CD4-positive, alpha-beta memory T cell (primary cell): ENCODE data around the gene SPANXN3. TPM values are rescaled to one million over a fixed set of nuclear protein-coding genes. Genes with fewer than 3 reads are reported as not detected.
"Not testable (repeated sequence)": the region's sequence is repeated elsewhere in the genome, so short reads cannot be mapped to it uniquely, and the experiment has no call there.

Experiments
- CTCF ChIA-PET: fragments of 350-600 bp; sonication (Branson Sonifier 250); formaldehyde crosslinking; loops from one replicate; lab custom pipeline; 2021; ENCODE audit warnings: inconsistent platforms; ENCODE audit not compliant: partially characterized antibody; lab: Charles Lee
- POLR2A ChIA-PET: fragments of 350-600 bp; sonication (Branson Sonifier 250); formaldehyde crosslinking; loops from one replicate; lab custom pipeline; 2021; ENCODE audit not compliant: partially characterized antibody; lab: Charles Lee
- DNase-seq, 5 donors: peaks; one replicate each; pipeline versions ENCODE4 v3.0.0 to v3.0.0-alpha.2; 2020 to 2022; ENCODE audit warnings: mixed read lengths in 1 of 5
- H3K27ac ChIP-seq: one replicate; pipeline ENCODE4 v1.7.0; 2013; ENCODE audit warnings: low read depth, low read length
- H3K27me3 ChIP-seq: 2 replicates; pipeline ENCODE4 v1.7.0; 2013; ENCODE audit warnings: mild to moderate bottlenecking, low read length, moderate library complexity; ENCODE audit not compliant: insufficient read depth
- H3K36me3 ChIP-seq: 2 replicates; pipeline ENCODE4 v1.7.0; 2013; ENCODE audit warnings: mild to moderate bottlenecking, low read length, moderate library complexity; ENCODE audit not compliant: insufficient read depth
- H3K4me1 ChIP-seq: 2 replicates; pipeline ENCODE4 v1.7.0; 2013; ENCODE audit warnings: mild to moderate bottlenecking, low read length, moderate library complexity; ENCODE audit not compliant: insufficient read depth
- H3K4me3 ChIP-seq, 2 donors: one replicate each; pipeline ENCODE4 v1.7.0; 2013; ENCODE audit warnings: low read length in 2 of 2, mild to moderate bottlenecking in 1 of 2
- H3K9me3 ChIP-seq, 2 donors: one replicate each; pipeline ENCODE4 v1.7.0; 2013; ENCODE audit warnings: low read length in 2 of 2, control low read depth in 1 of 2; ENCODE audit not compliant: control insufficient read depth in 1 of 2
- H3K27ac Mint-ChIP-seq, 7 donors: one replicate each; pipeline ENCODE4 v1.8.0; 2020 to 2021; ENCODE audit warnings: mixed read lengths in 7 of 7, mild to moderate bottlenecking in 6 of 7, inconsistent platforms in 3 of 7, moderate library complexity in 3 of 7
- H3K27me3 Mint-ChIP-seq, 2 donors: one replicate each; pipeline ENCODE4 v1.8.0; 2020 to 2021; ENCODE audit warnings: mixed read lengths in 2 of 2
- H3K36me3 Mint-ChIP-seq, 2 donors: one replicate each; pipeline ENCODE4 v1.8.0; 2020 to 2021; ENCODE audit warnings: mixed read lengths in 2 of 2, inconsistent platforms in 1 of 2, mild to moderate bottlenecking in 1 of 2
- H3K4me1 Mint-ChIP-seq, 4 donors: one replicate each; pipeline ENCODE4 v1.8.0; 2020 to 2021; ENCODE audit warnings: mixed read lengths in 4 of 4, mild to moderate bottlenecking in 1 of 4
- H3K4me3 Mint-ChIP-seq, 8 donors: one replicate each; pipeline ENCODE4 v1.8.0; 2020 to 2021; ENCODE audit warnings: mixed read lengths in 8 of 8, mild to moderate bottlenecking in 7 of 8, moderate library complexity in 6 of 8, inconsistent platforms in 3 of 8
- H3K9me3 Mint-ChIP-seq, 8 donors: one replicate each; pipeline ENCODE4 v1.8.0; 2020 to 2021; ENCODE audit warnings: mixed read lengths in 8 of 8, mild to moderate bottlenecking in 5 of 8, inconsistent platforms in 3 of 8, moderate library complexity in 1 of 8
- intact Hi-C: fragments of 100-400 bp; cut with micrococcal nuclease; formaldehyde crosslinking; loops from one replicate; pipeline ENCODE4 v1.15.1; 2023
- polyA plus RNA-seq, 2 donors: library from polyadenylated mRNA; unstranded; fragments of 300-500 nt; fragmentation: Illumina TruSeq; gene quantifications; one replicate each; pipeline ENCODE4 v1.2.3, GENCODE V29; 2021
- total RNA-seq, 2 experiments: library from RNA; stranded (reverse); gene quantifications; one replicate each; pipeline ENCODE4 v1.2.3, GENCODE V29; 2021

SPANXN3 gene, protein sequence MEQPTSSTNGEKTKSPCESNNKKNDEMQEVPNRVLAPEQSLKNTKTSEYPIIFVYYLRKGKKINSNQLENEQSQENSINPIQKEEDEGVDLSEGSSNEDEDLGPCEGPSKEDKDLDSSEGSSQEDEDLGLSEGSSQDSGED
- total RNA-seq (not detected), polyA plus RNA-seq (not detected)

DNA sequence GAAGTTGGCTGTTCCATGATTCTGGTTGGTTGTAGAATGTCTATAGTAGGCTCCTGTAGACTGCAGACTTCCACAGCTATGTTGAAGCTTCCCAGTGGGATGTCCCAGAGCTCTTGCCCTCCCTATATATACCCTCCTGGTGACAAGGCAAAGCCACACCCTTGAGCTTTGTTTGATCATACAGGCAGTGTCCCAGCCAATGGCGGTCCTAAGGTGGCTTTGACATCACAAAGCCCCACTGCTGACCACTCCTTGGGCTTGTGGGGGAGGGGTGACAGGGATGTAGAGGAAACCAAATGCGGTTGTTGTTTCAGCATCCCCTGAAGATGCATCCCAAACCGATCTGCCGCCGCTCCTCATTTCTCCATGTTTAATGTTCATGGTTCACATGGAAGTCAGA, at the start of gene SPANXN3:
TSS of gene SPANXN3 (minus strand) at position 101 of the 400 bp plus-strand sequence. CDS start at position 17, 84 bp downstream.
- H3K4me3 ChIP-seq, H3K27me3 ChIP-seq, POLR2A ChIA-PET, CTCF ChIA-PET, H3K27ac Mint-ChIP-seq, H3K27me3 Mint-ChIP-seq, DNase-seq, H3K4me1 Mint-ChIP-seq, intact Hi-C loops, H3K4me3 Mint-ChIP-seq, H3K9me3 ChIP-seq, H3K36me3 ChIP-seq, H3K36me3 Mint-ChIP-seq, H3K27ac ChIP-seq, H3K4me1 ChIP-seq: not testable (repeated sequence)
- H3K9me3 Mint-ChIP-seq = peaks cover 0 to 12% (median 1%) of the 10 kb centered on the region in 8 donors

DNA sequence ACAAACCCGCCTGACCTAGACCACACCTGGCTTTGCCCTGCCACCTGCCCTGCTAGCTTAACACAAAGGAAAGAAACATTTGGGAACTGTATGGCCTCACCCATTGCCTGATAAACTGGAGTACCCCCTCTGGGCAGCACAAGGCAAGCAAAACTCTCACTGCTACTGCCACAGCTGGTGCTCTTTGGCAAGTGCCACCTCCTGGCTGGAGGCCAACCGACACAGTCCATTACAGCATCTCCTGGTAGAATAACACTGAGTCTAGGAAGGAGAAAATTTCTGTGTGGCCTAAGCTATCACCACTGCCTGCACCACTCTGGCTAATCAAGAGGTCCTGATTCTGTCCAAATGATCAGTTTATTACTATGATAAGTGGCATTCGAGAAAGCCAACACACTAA, 18.9 kb upstream of the SPANXN3 start:
- Histone ChIP-seq H3K4me1 (no peaks in the 10 kb centered on the region), H3K27me3 (no peaks in the 10 kb centered on the region), H3K4me3 (no peak overlapping the region), H3K36me3 (no peaks in the 10 kb centered on the region), H3K9me3 (no peaks in the 10 kb centered on the region), H3K27ac (no peak overlapping the region)
- Mint-ChIP-seq H3K27ac (no peak overlapping the region), H3K9me3 (peaks cover 0 to 2% (median 0%) of the 10 kb centered on the region in 8 donors), H3K4me1 (no peaks in the 10 kb centered on the region), H3K4me3 (no peak overlapping the region), H3K36me3 (no peaks in the 10 kb centered on the region), H3K27me3 (no peaks in the 10 kb centered on the region)
- ChIA-PET POLR2A (no interaction called here), CTCF (no interaction called here)
- DNase-seq = no peak
- intact Hi-C loops = no loop called here

DNA sequence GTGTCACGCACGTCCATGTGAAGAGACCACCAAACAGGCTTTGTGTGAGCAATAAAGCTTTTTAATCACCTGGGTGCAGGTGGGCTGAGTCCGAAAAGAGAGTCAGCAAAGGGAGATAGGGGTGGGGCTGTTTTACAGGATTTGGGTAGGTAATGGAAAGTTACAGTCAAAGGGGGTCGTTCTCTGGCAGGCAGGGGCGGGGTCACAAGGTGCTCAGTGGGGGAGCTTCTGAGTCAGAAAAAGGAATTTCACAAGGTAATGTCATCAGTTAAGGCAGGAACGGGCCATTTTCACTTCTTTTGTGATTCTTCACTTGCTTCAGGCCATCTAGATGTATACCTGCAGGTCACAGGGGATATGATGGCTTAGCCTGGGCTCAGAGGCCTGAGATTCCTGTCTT, 15.1 kb downstream of the SPANXN3 start:
- H3K4me1 ChIP-seq, H3K27me3 Mint-ChIP-seq, intact Hi-C loops, DNase-seq, H3K9me3 ChIP-seq, H3K4me3 ChIP-seq, H3K27ac ChIP-seq, H3K27ac Mint-ChIP-seq, H3K36me3 ChIP-seq, CTCF ChIA-PET, POLR2A ChIA-PET, H3K4me3 Mint-ChIP-seq, H3K36me3 Mint-ChIP-seq, H3K4me1 Mint-ChIP-seq, H3K27me3 ChIP-seq: not testable (repeated sequence)
- H3K9me3 Mint-ChIP-seq = peaks cover 0 to 19% (median 9%) of the 10 kb centered on the region in 8 donors

DNA sequence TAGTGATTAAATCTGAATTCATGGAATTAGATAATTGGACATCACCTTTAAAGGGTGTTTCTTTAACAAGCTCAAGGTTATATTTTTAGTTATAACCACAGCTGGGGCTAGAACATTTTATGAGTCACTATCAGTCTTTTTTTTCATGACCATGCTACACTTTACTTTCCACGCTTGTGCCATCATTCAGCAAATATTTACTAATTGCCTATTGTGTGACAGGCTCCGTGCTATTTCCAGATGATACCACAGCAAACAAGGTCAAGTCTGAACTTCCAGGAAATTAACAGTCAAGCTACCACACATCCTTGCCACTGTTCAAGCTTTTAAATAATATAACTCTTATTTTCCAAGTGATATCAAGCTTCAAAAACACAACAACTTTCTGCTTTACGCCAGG, 16.5 kb downstream of the SPANXN3 start:
- H3K4me3 ChIP-seq = no peak overlapping the region
- intact Hi-C loops = no loop called here
- DNase-seq = no peak

DNA sequence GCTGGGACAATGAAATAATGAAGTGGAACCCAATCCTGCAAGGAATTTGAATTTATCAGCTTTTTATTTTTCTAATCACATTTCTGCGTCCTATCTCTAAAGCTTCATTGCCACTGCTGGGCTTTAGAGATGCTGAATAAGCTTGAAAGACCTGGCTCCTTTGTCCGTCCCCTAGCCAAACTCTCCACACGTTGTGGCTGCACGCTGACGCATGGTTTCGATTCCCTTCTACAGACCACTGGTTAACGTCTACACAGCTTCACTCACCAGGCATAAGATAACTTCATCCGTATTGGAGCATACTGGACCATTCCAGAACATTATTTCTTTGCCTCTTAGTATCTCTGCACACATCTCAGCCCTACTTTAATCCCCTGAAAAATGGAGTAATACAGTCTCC, 31.2 kb downstream of the SPANXN3 start:
- DNase-seq = no peak
- CTCF ChIA-PET = no interaction called here

More for the DNA sequence above, 16.5 kb downstream of the SPANXN3 start:
- H3K27me3 Mint-ChIP-seq = no peaks in the 10 kb centered on the region
- H3K4me3 Mint-ChIP-seq = no peak overlapping the region
- H3K27ac Mint-ChIP-seq = no peak overlapping the region
- no peaks in the 10 kb centered on the region for H3K4me1 Mint-ChIP-seq
- Histone ChIP-seq H3K9me3 (no peaks in the 10 kb centered on the region), H3K27me3 (no peaks in the 10 kb centered on the region), H3K36me3 (no peaks in the 10 kb centered on the region), H3K27ac (no peak overlapping the region), H3K4me1 (no peaks in the 10 kb centered on the region)
- H3K36me3 Mint-ChIP-seq = no peaks in the 10 kb centered on the region
- POLR2A ChIA-PET = no interaction called here
- CTCF ChIA-PET = no interaction called here
- peaks cover 0 to 25% (median 10%) of the 10 kb centered on the region in 8 donors for H3K9me3 Mint-ChIP-seq

DNA sequence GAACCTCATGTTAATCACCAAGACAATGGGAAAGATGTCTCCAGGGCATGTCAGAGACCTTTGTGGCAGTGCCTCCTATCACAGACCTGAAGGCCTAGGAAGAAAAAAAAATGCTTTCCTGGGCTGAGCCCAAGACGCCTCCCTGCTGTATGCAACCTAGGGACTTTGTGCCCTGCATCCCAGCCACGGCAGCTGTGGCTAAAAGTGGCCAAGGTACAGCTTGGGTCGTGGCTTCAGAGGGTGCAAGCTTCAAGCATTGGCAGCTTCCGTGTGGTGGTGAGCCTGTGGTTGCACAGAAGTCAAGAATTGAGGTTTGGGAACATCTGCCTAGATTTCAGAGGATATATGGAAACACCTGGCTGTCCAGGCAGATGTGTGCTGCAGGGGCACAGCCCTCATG, 40.5 kb downstream of the SPANXN3 start:
- intact Hi-C loops = no loop called here
- H3K36me3 Mint-ChIP-seq = no peaks in the 10 kb centered on the region
- no peak overlapping the region for H3K4me3 Mint-ChIP-seq
- ChIA-PET POLR2A (no interaction called here), CTCF (no interaction called here)
- H3K4me1 ChIP-seq = no peaks in the 10 kb centered on the region
- H3K27ac ChIP-seq = no peak overlapping the region
- no peak overlapping the region for H3K27ac Mint-ChIP-seq
- no peak for DNase-seq
- H3K9me3 ChIP-seq = no peaks in the 10 kb centered on the region
- H3K27me3 ChIP-seq = no peaks in the 10 kb centered on the region
- H3K36me3 ChIP-seq = no peaks in the 10 kb centered on the region
- H3K9me3 Mint-ChIP-seq = peaks cover 0 to 4% (median 0%) of the 10 kb centered on the region in 8 donors
- H3K4me1 Mint-ChIP-seq = no peaks in the 10 kb centered on the region
- H3K27me3 Mint-ChIP-seq = no peaks in the 10 kb centered on the region
- H3K4me3 ChIP-seq = no peak overlapping the region

More for the DNA sequence above, 31.2 kb downstream of the SPANXN3 start:
- Histone ChIP-seq H3K36me3 (no peaks in the 10 kb centered on the region), H3K27me3 (no peaks in the 10 kb centered on the region), H3K4me3 (no peak overlapping the region), H3K27ac (no peak overlapping the region), H3K9me3 (no peaks in the 10 kb centered on the region), H3K4me1 (no peaks in the 10 kb centered on the region)
- Mint-ChIP-seq H3K4me1 (no peaks in the 10 kb centered on the region), H3K36me3 (no peaks in the 10 kb centered on the region), H3K27me3 (no peaks in the 10 kb centered on the region), H3K4me3 (no peak overlapping the region), H3K27ac (no peak overlapping the region), H3K9me3 (peaks cover 0 to 5% (median 2%) of the 10 kb centered on the region in 8 donors)
- intact Hi-C loops = no loop called here
- POLR2A ChIA-PET = no interaction called here

DNA sequence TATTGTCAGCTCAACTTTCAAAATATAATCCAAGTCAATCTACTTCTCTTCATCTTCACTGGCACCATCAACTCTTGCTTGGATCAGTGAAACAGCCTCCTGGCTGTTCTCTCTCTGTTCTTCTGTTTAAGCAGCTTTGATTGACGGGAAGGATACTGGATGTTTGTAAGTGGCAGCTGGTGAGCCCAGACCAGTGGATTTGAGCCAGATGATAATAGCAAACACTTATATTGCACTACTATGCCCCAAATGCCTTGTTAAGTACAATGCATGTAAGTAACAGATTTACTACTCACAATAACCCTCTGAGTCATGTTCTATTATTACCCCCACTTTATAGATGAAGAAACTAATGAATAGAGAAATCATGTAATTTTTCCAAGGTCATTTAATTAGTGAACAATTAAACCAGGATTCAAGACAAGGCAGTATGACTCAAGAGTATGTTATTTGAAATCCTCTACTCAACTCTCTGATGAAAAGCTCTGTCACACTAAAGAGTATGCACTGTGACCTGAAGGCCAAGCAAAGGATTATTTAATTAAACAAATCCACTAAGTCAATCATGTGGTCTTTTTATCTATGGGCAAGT, 44.8 kb downstream of the SPANXN3 start:
- no peaks in the 10 kb centered on the region for H3K4me1 ChIP-seq
- H3K27me3 ChIP-seq = no peaks in the 10 kb centered on the region
- no peak overlapping the region for H3K27ac Mint-ChIP-seq
- H3K27ac ChIP-seq = no peak overlapping the region
- POLR2A ChIA-PET = no interaction called here
- intact Hi-C loops = no loop called here
- H3K4me3 Mint-ChIP-seq = no peak overlapping the region
- no peaks in the 10 kb centered on the region for H3K27me3 Mint-ChIP-seq
- CTCF ChIA-PET = no interaction called here
- H3K9me3 Mint-ChIP-seq = peaks cover 0 to 4% (median 0%) of the 10 kb centered on the region in 8 donors
- H3K4me1 Mint-ChIP-seq = no peaks in the 10 kb centered on the region
- H3K4me3 ChIP-seq = no peak overlapping the region
- no peaks in the 10 kb centered on the region for H3K36me3 ChIP-seq
- no peak for DNase-seq
- H3K9me3 ChIP-seq = no peaks in the 10 kb centered on the region
- no peaks in the 10 kb centered on the region for H3K36me3 Mint-ChIP-seq
